ENCODE data around the gene NAA38. TPM values are rescaled to one million over a fixed set of nuclear protein-coding genes. Genes with fewer than 3 reads are reported as not detected.
A peak's percentile ranks its signal among the peaks of the same experiment; 100 is the strongest.
"Not testable (repeated sequence)": the region's sequence is repeated elsewhere in the genome, so short reads cannot be mapped to it uniquely, and the experiment has no call there.

The NAA38 gene
- polyA plus RNA-seq, 1 donor: 42.8 TPM

GRCh38 chr17:7881276-7882054, 24.1 kb upstream of the NAA38 start:
- no peak for DNase-seq

- DNase-seq: no peak
These were observed 22.9 kb upstream of the NAA38 start for GRCh38 chr17:7880076-7880868.

GRCh38 chr17:7878234-7878633, 20.9 kb upstream of the NAA38 start:
- DNase-seq: no peak

- DNase-seq: no peak
These were observed 18.5 kb upstream of the NAA38 start for GRCh38 chr17:7875804-7876370.

- DNase-seq: no peak
These were observed 15.7 kb upstream of the NAA38 start for GRCh38 chr17:7873051-7873450.

GRCh38 chr17:7867881-7868329, 10.5 kb upstream of the NAA38 start:
- DNase-seq: no peak

GRCh38 chr17:7864995-7865650, 7.8 kb upstream of the NAA38 start:
- no peak for DNase-seq

- not testable (repeated sequence) for DNase-seq
These were observed 7.0 kb upstream of the NAA38 start for GRCh38 chr17:7864384-7864783.

- DNase-seq: no peak
These were observed 5.5 kb upstream of the NAA38 start for GRCh38 chr17:7862692-7863437.

- no peak for DNase-seq
These were observed 1.7 kb upstream of the NAA38 start for GRCh38 chr17:7859028-7859427.

GRCh38 chr17:7858522-7858810, 1.1 kb upstream of the NAA38 start:
- DNase-seq: no peak

GRCh38 chr17:7857713-7858521, 558 bp upstream of the NAA38 start, which contains the start of gene CYB5D1:
CYB5D1 (plus strand) TSS chr17:7858003; CDS start chr17:7858135, 132 bp downstream.
- DNase-seq: peak; percentile 93

GRCh38 chr17:7856011-7856810, 1.1 kb downstream of the NAA38 start:
- DNase-seq: peak; percentile 58

- no peak for DNase-seq
These were observed 1.7 kb downstream of the NAA38 start for GRCh38 chr17:7855660-7856010.

- DNase-seq: no peak
These were observed 2.3 kb downstream of the NAA38 start, which contains the start of gene TMEM88 for GRCh38 chr17:7854851-7855659. TMEM88 (plus strand) TSS chr17:7855066; CDS start chr17:7855075, 9 bp downstream.

GRCh38 chr17:7854078-7854777, 3.1 kb downstream of the NAA38 start:
- DNase-seq: no peak

- no peak for DNase-seq
These were observed 3.7 kb downstream of the NAA38 start for GRCh38 chr17:7853691-7854038.

- DNase-seq: no peak
These were observed 4.3 kb downstream of the NAA38 start for GRCh38 chr17:7852919-7853690.

Measured in hindlimb muscle (tissue), 1 donor.